Measurements from ENCODE around the gene MBD3L5.
A peak's percentile ranks its signal among the peaks of the same experiment; 100 is the strongest.
"Not testable (repeated sequence)": the region's sequence is repeated elsewhere in the genome, so short reads cannot be mapped to it uniquely, and the experiment has no call there.

MBD3L5 gene

DNA sequence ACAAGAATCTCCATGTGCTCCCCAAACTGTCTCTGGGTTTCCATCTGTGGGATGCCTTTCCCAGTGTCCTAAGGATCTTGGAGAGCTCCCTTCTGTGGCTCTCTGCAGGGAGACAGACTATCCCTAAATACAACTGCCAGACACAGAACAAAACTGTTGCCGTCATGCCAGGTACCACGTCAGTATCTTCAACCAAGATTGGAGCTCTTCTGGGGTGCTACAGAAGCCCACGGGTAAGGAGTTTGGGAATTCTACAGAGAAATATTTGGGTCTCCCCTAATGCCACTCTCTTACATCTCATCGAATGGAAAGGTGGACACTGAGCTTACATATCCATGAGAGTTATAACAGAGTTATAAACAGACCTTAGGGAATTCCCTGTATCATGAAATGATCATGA lies 33.0 kb downstream of the MBD3L5 start:
- no CpG with 5 or more reads among the region's 4 CpGs for WGBS (ENCODE audit: extremely low coverage, insufficient coverage, insufficient read length)
- H3K4me2 ChIP-seq (ENCODE audit: low read length), result no peak overlapping the region

GRCh38 chr19:7063764-7064418 lies 33.5 kb downstream of the MBD3L5 start:
- Histone ChIP-seq H3K9ac (ENCODE audit: low read length) (no peak overlapping the region), H3K14ac (ENCODE audit: low read length) (no peak overlapping the region), H3K4me2 (ENCODE audit: low read length) (no peak overlapping the region), H2BK5ac (ENCODE audit: low read depth, low read length, poor library complexity) (no peak overlapping the region), H3K23ac (ENCODE audit: low read length) (no peak overlapping the region), H2AK5ac (ENCODE audit: low read length) (no peak overlapping the region), H2BK120ac (ENCODE audit: insufficient read depth, low read length, poor library complexity) (no peak overlapping the region), H3K4me1 (ENCODE audit: control insufficient read depth in 1 of 2, insufficient read depth in 2 of 2, low read length in 2 of 2) (no peaks in the 10 kb centered on the region), H3K79me2 (ENCODE audit: control insufficient read depth, insufficient read depth, low read length, poor library complexity) (no peaks in the 10 kb centered on the region), H3K4me3 (ENCODE audit: low read depth, low read length) (no peak overlapping the region), H3K27me3 (ENCODE audit: insufficient read depth, low read length) (no peaks in the 10 kb centered on the region), H3K9me3 (ENCODE audit: insufficient read depth, low read depth, low read length) (peaks cover 4% of the 10 kb centered on the region), H3K36me3 (ENCODE audit: control insufficient read depth in 1 of 2, insufficient read depth in 2 of 2, low read length in 2 of 2) (no peaks in the 10 kb centered on the region), H2BK12ac (ENCODE audit: low read length) (no peak overlapping the region), H2AFZ (ENCODE audit: insufficient read depth, low read length, poor library complexity) (no peak overlapping the region), H4K8ac (ENCODE audit: low read depth, low read length) (no peak overlapping the region), H3K4ac (ENCODE audit: low read depth, low read length) (no peak overlapping the region), H4K91ac (ENCODE audit: low read depth, low read length) (no peak overlapping the region), H3K27ac (ENCODE audit: low read depth, low read length) (no peak overlapping the region), H3K79me1 (ENCODE audit: low read length) (no peaks in the 10 kb centered on the region), H4K12ac (ENCODE audit: low read depth, low read length) (no peak overlapping the region), H3K18ac (ENCODE audit: low read length) (no peak overlapping the region)
- DNase-seq, result no peak
- no CpG with 5 or more reads among the region's 9 CpGs for WGBS (ENCODE audit: extremely low coverage, insufficient coverage, insufficient read length)

More for the DNA sequence above, 33.0 kb downstream of the MBD3L5 start:
- Histone ChIP-seq H3K27ac (ENCODE audit: low read depth, low read length) (no peak overlapping the region), H2AK5ac (ENCODE audit: low read length) (no peak overlapping the region), H3K23ac (ENCODE audit: low read length) (no peak overlapping the region), H3K4me3 (ENCODE audit: low read depth, low read length) (no peak overlapping the region), H3K79me1 (ENCODE audit: low read length) (no peaks in the 10 kb centered on the region), H3K36me3 (ENCODE audit: control insufficient read depth in 1 of 2, insufficient read depth in 2 of 2, low read length in 2 of 2) (no peaks in the 10 kb centered on the region), H3K9me3 (ENCODE audit: insufficient read depth, low read depth, low read length) (peaks cover 4% of the 10 kb centered on the region), H2AFZ (ENCODE audit: insufficient read depth, low read length, poor library complexity) (no peak overlapping the region), H3K27me3 (ENCODE audit: insufficient read depth, low read length) (no peaks in the 10 kb centered on the region), H3K79me2 (ENCODE audit: control insufficient read depth, insufficient read depth, low read length, poor library complexity) (no peaks in the 10 kb centered on the region), H4K12ac (ENCODE audit: low read depth, low read length) (no peak overlapping the region), H3K4ac (ENCODE audit: low read depth, low read length) (no peak overlapping the region), H2BK120ac (ENCODE audit: insufficient read depth, low read length, poor library complexity) (no peak overlapping the region), H4K91ac (ENCODE audit: low read depth, low read length) (no peak overlapping the region), H4K8ac (ENCODE audit: low read depth, low read length) (no peak overlapping the region), H2BK5ac (ENCODE audit: low read depth, low read length, poor library complexity) (no peak overlapping the region), H2BK12ac (ENCODE audit: low read length) (no peak overlapping the region), H3K4me1 (ENCODE audit: control insufficient read depth in 1 of 2, insufficient read depth in 2 of 2, low read length in 2 of 2) (no peaks in the 10 kb centered on the region), H3K14ac (ENCODE audit: low read length) (no peak overlapping the region), H3K18ac (ENCODE audit: low read length) (no peak overlapping the region), H3K9ac (ENCODE audit: low read length) (no peak overlapping the region)
- no peak for DNase-seq

- not testable (repeated sequence) for H3K27ac ChIP-seq (ENCODE audit: low read depth, low read length)
- WGBS (ENCODE audit: extremely low coverage, insufficient coverage, insufficient read length), result no CpG with 5 or more reads among the region's 13 CpGs
These were observed 36.7 kb downstream of the MBD3L5 start for GRCh38 chr19:7067122-7067521.

GRCh38 chr19:7067716-7068115 lies 37.3 kb downstream of the MBD3L5 start:
- Histone ChIP-seq H3K36me3 (ENCODE audit: control insufficient read depth in 1 of 2, insufficient read depth in 2 of 2, low read length in 2 of 2) (peaks cover 4 to 8% of the 10 kb centered on the region in 2 experiments), H4K12ac (ENCODE audit: low read depth, low read length) (no peak overlapping the region), H2BK5ac (ENCODE audit: low read depth, low read length, poor library complexity) (no peak overlapping the region), H3K4me1 (ENCODE audit: control insufficient read depth in 1 of 2, insufficient read depth in 2 of 2, low read length in 2 of 2) (peaks cover 0 to 3% of the 10 kb centered on the region in 2 experiments), H3K18ac (ENCODE audit: low read length) (no peak overlapping the region), H4K8ac (ENCODE audit: low read depth, low read length) (no peak overlapping the region), H3K27ac (ENCODE audit: low read depth, low read length) (no peak overlapping the region), H3K79me2 (ENCODE audit: control insufficient read depth, insufficient read depth, low read length, poor library complexity) (peaks cover 4% of the 10 kb centered on the region), H4K91ac (ENCODE audit: low read depth, low read length) (no peak overlapping the region), H3K4me2 (ENCODE audit: low read length) (no peak overlapping the region), H3K9ac (ENCODE audit: low read length) (no peak overlapping the region), H2BK120ac (ENCODE audit: insufficient read depth, low read length, poor library complexity) (no peak overlapping the region), H3K79me1 (ENCODE audit: low read length) (peaks cover 6% of the 10 kb centered on the region), H3K14ac (ENCODE audit: low read length) (no peak overlapping the region), H3K27me3 (ENCODE audit: insufficient read depth, low read length) (no peaks in the 10 kb centered on the region), H2AK5ac (ENCODE audit: low read length) (no peak overlapping the region), H3K4me3 (ENCODE audit: low read depth, low read length) (no peak overlapping the region), H2AFZ (ENCODE audit: insufficient read depth, low read length, poor library complexity) (no peak overlapping the region), H3K4ac (ENCODE audit: low read depth, low read length) (no peak overlapping the region), H2BK12ac (ENCODE audit: low read length) (no peak overlapping the region), H3K23ac (ENCODE audit: low read length) (no peak overlapping the region), H3K9me3 (ENCODE audit: insufficient read depth, low read depth, low read length) (peaks cover 4% of the 10 kb centered on the region)
- no CpG with 5 or more reads among the region's 2 CpGs for WGBS (ENCODE audit: extremely low coverage, insufficient coverage, insufficient read length)
- DNase-seq, result peak in 1 of 2 donors; percentile 60

More at GRCh38 chr19:7067122-7067521, 36.7 kb downstream of the MBD3L5 start:
- H3K4me3 ChIP-seq (ENCODE audit: low read depth, low read length); H2BK120ac ChIP-seq (ENCODE audit: insufficient read depth, low read length, poor library complexity); H2BK5ac ChIP-seq (ENCODE audit: low read depth, low read length, poor library complexity); H3K79me2 ChIP-seq (ENCODE audit: control insufficient read depth, insufficient read depth, low read length, poor library complexity); H3K27me3 ChIP-seq (ENCODE audit: insufficient read depth, low read length); H3K79me1 ChIP-seq (ENCODE audit: low read length); H3K18ac ChIP-seq (ENCODE audit: low read length); H3K4me2 ChIP-seq (ENCODE audit: low read length); H3K36me3 ChIP-seq (ENCODE audit: control insufficient read depth in 1 of 2, insufficient read depth in 2 of 2, low read length in 2 of 2); H2AK5ac ChIP-seq (ENCODE audit: low read length); H2AFZ ChIP-seq (ENCODE audit: insufficient read depth, low read length, poor library complexity); H3K9me3 ChIP-seq (ENCODE audit: insufficient read depth, low read depth, low read length); H4K12ac ChIP-seq (ENCODE audit: low read depth, low read length); H4K8ac ChIP-seq (ENCODE audit: low read depth, low read length); H4K91ac ChIP-seq (ENCODE audit: low read depth, low read length); H2BK12ac ChIP-seq (ENCODE audit: low read length); H3K14ac ChIP-seq (ENCODE audit: low read length); H3K9ac ChIP-seq (ENCODE audit: low read length); H3K4ac ChIP-seq (ENCODE audit: low read depth, low read length); H3K4me1 ChIP-seq (ENCODE audit: control insufficient read depth in 1 of 2, insufficient read depth in 2 of 2, low read length in 2 of 2); H3K23ac ChIP-seq (ENCODE audit: low read length): not testable (repeated sequence)
- peak; percentile 16 to 56 for DNase-seq

Measured in trophoblast cell (in vitro differentiated cells and primary cell).